ENCODE results near the gene CCDC171. TPM values are rescaled to one million over a fixed set of nuclear protein-coding genes. Genes with fewer than 3 reads are reported as not detected.

The CCDC171 gene
- polyA plus RNA-seq (2013) = 0.85 and 1.1 TPM in 2 replicates

DNA sequence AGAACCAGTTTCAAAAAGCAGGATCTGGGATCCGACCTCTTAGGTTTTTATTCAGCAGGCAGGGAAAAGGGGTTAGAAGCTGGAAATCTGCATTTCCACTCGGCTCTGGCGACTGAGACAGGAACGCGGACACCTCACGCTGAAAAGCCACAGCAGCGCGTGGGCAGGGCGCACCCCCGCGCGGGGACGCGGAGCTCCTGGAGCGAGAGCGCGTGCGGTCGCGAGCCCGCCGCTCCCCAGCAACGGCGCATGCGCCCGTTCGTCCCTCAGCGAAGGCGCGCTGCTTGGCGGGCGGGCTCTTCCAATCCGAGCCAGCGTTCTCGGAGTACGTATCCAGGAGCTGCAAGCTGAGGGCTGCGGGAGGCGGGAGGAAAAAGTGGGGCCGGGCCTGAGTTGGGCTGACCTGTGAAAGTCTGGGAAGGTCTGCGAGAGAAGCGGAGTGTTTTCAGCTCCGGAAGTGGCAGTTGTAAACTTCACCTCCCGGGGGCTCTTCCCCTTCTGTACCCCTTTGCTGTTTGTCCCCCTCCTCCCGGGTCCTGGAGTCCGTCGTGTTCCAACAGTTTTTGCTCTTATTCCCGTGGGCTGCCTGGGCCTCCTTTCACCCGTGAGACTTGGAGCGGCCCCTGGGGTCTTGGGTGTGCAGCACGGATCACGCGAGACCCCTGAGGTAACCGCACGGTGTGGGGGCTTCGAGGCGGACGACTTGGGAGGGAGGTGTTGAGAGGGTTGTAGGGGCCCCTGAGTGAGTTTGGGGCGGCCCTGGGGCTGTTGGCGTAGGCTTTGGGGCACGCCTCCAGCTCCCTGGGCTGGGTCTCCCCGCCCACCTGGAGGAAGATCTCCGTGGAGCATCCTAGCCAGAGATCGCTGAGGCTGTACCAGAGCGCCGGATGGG is at the start of gene CCDC171:
CCDC171 (plus strand) TSS at position 408 of the 892 bp plus-strand sequence. CDS start 11,046 bp downstream, outside the sequence.
- H3K4me3 ChIP-seq (ENCODE audit: low read depth, low read length) = peak within 1 kb of the TSS; percentile 84
- H2AFZ ChIP-seq (ENCODE audit: insufficient read depth, low read length, poor library complexity) = peak within 1 kb of the TSS; percentile 27
- no peaks in the 10 kb centered on the region for H3K27me3 ChIP-seq (ENCODE audit: insufficient read depth, low read length)
- peak within 1 kb of the TSS; percentile 40 for H4K8ac ChIP-seq (ENCODE audit: low read depth, low read length)
- H3K4me2 ChIP-seq (ENCODE audit: low read length) = peak within 1 kb of the TSS; percentile 66
- no peaks in the 10 kb centered on the region for H3K9me3 ChIP-seq (ENCODE audit: insufficient read depth, low read depth, low read length)
- H4K91ac ChIP-seq (ENCODE audit: low read depth, low read length) = peak within 1 kb of the TSS; percentile 37
- no peaks in the 10 kb centered on the region for H3K36me3 ChIP-seq (ENCODE audit: control insufficient read depth in 1 of 2, insufficient read depth in 2 of 2, low read length in 2 of 2)
- H3K14ac ChIP-seq (ENCODE audit: low read length) = peak within 1 kb of the TSS; percentile 51
- WGBS (ENCODE audit: extremely low coverage, insufficient coverage, insufficient read length) = no CpG with 5 or more reads among the region's 65 CpGs
- H3K18ac ChIP-seq (ENCODE audit: low read length) = peak within 1 kb of the TSS; percentile 44
- H2BK120ac ChIP-seq (ENCODE audit: insufficient read depth, low read length, poor library complexity) = peak within 1 kb of the TSS; percentile 24
- H3K23ac ChIP-seq (ENCODE audit: low read length) = no peak within 1 kb of the TSS
- no peak within 1 kb of the TSS for H2AK5ac ChIP-seq (ENCODE audit: low read length)
- peak; percentile 97 for DNase-seq
- H4K12ac ChIP-seq (ENCODE audit: low read depth, low read length) = peak within 1 kb of the TSS; percentile 43
- H3K27ac ChIP-seq (ENCODE audit: low read depth, low read length) = peak within 1 kb of the TSS; percentile 50
- H3K79me1 ChIP-seq (ENCODE audit: low read length) = peaks cover 8% of the 10 kb centered on the region
- peak within 1 kb of the TSS; percentile 82 for H3K9ac ChIP-seq (ENCODE audit: low read length)
- peaks cover 0 to 3% of the 10 kb centered on the region in 2 experiments for H3K4me1 ChIP-seq (ENCODE audit: control insufficient read depth in 1 of 2, insufficient read depth in 2 of 2, low read length in 2 of 2)
- no peaks in the 10 kb centered on the region for H3K79me2 ChIP-seq (ENCODE audit: control insufficient read depth, insufficient read depth, low read length, poor library complexity)
- H2BK5ac ChIP-seq (ENCODE audit: low read depth, low read length, poor library complexity) = no peak within 1 kb of the TSS
- H3K4ac ChIP-seq (ENCODE audit: low read depth, low read length) = no peak within 1 kb of the TSS
- no peak within 1 kb of the TSS for H2BK12ac ChIP-seq (ENCODE audit: low read length)

DNA sequence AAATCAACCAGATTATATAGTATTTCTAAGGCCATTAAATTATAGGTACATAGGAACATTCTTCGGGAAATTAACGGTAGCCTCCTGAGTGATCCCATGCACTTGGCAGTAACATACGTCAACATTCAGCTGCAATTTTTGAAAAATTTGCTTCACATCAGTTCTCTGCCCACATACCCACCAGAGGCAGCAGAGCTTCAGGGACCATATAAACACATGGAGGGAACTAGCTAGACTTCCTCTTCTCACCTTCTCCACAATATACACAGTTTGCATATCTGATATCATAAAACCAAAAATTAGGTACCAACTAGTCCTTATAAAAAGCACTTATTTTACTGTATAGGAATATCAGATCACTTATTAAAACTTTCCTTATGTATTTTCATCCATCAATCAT is 46.9 kb upstream of the CCDC171 start:
- H2BK120ac ChIP-seq (ENCODE audit: insufficient read depth, low read length, poor library complexity) = no peak overlapping the region
- H3K79me1 ChIP-seq (ENCODE audit: low read length) = peaks cover 6% of the 10 kb centered on the region
- peaks cover 5% of the 10 kb centered on the region for H3K79me2 ChIP-seq (ENCODE audit: control insufficient read depth, insufficient read depth, low read length, poor library complexity)
- H3K4me3 ChIP-seq (ENCODE audit: low read depth, low read length) = no peak overlapping the region
- H3K9me3 ChIP-seq (ENCODE audit: insufficient read depth, low read depth, low read length) = no peaks in the 10 kb centered on the region
- no peak overlapping the region for H2BK12ac ChIP-seq (ENCODE audit: low read length)
- H3K18ac ChIP-seq (ENCODE audit: low read length) = no peak overlapping the region
- H3K4ac ChIP-seq (ENCODE audit: low read depth, low read length) = no peak overlapping the region
- no peak overlapping the region for H3K4me2 ChIP-seq (ENCODE audit: low read length)
- H3K27me3 ChIP-seq (ENCODE audit: insufficient read depth, low read length) = no peaks in the 10 kb centered on the region
- no peak overlapping the region for H2AFZ ChIP-seq (ENCODE audit: insufficient read depth, low read length, poor library complexity)
- no peaks in the 10 kb centered on the region for H3K4me1 ChIP-seq (ENCODE audit: control insufficient read depth in 1 of 2, insufficient read depth in 2 of 2, low read length in 2 of 2)
- no peak overlapping the region for H3K27ac ChIP-seq (ENCODE audit: low read depth, low read length)
- H3K23ac ChIP-seq (ENCODE audit: low read length) = no peak overlapping the region
- H2AK5ac ChIP-seq (ENCODE audit: low read length) = no peak overlapping the region
- no CpG with 5 or more reads among the region's 3 CpGs for WGBS (ENCODE audit: extremely low coverage, insufficient coverage, insufficient read length)
- peaks cover 7% of the 10 kb centered on the region in 2 experiments for H3K36me3 ChIP-seq (ENCODE audit: control insufficient read depth in 1 of 2, insufficient read depth in 2 of 2, low read length in 2 of 2)
- H4K91ac ChIP-seq (ENCODE audit: low read depth, low read length) = no peak overlapping the region
- H4K12ac ChIP-seq (ENCODE audit: low read depth, low read length) = no peak overlapping the region
- H4K8ac ChIP-seq (ENCODE audit: low read depth, low read length) = no peak overlapping the region
- no peak overlapping the region for H3K9ac ChIP-seq (ENCODE audit: low read length)
- H2BK5ac ChIP-seq (ENCODE audit: low read depth, low read length, poor library complexity) = no peak overlapping the region
- H3K14ac ChIP-seq (ENCODE audit: low read length) = no peak overlapping the region
- no peak for DNase-seq

DNA sequence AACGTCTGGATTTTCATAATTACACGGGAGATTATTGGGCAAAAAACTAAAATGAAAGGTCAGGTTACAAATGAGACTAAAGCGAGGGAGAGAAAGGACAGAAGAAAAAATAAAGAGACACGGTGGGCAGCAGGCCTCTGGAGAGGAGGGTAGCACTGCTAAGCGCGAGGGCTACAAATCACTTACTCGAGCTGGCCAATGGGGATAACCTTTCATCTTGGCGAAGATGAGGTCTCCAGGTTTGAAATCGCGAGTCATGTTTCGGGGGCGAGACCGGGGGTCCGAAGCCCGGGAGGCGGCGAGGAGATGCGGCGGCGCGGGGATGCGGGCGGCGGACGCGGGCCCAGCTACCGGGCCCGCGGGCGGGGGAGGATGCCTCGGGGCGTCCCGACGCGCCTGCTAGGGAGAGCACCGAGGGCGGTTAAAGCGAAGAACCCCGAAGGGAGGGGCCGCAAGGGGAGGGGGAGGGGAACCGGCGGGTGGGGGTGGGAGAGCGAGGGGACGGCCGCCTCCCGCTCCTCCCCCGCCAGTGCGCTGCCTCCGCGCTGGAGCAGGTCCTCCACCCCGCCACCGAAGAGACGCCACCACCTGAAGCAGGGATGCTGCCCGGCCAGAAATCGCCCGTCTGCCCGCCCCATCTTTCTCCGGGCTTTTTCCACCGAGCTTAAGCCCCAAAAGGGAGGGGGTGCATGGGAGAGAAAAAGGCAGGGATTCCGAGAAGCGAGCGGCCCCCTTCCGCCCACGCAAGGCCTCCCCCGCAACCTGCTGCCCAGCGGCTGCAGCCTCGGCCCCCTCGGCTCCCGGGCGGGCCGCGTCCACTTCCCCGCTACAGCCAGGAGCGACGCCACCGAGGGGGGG is 42.7 kb upstream of the CCDC171 start:
- no peaks in the 10 kb centered on the region for H3K27me3 ChIP-seq (ENCODE audit: insufficient read depth, low read length)
- peak overlapping the region; percentile 97 for H3K4me3 ChIP-seq (ENCODE audit: low read depth, low read length)
- no peaks in the 10 kb centered on the region for H3K4me1 ChIP-seq (ENCODE audit: control insufficient read depth in 1 of 2, insufficient read depth in 2 of 2, low read length in 2 of 2)
- peak overlapping the region; percentile 91 for H2BK5ac ChIP-seq (ENCODE audit: low read depth, low read length, poor library complexity)
- no CpG with 5 or more reads among the region's 76 CpGs for WGBS (ENCODE audit: extremely low coverage, insufficient coverage, insufficient read length)
- peak overlapping the region; percentile 69 for H3K4me2 ChIP-seq (ENCODE audit: low read length)
- H3K4ac ChIP-seq (ENCODE audit: low read depth, low read length) = peak overlapping the region; percentile 39
- H3K79me2 ChIP-seq (ENCODE audit: control insufficient read depth, insufficient read depth, low read length, poor library complexity) = peaks cover 8% of the 10 kb centered on the region
- DNase-seq = peak; percentile 1 to 31
- no peak overlapping the region for H2AK5ac ChIP-seq (ENCODE audit: low read length)
- H3K23ac ChIP-seq (ENCODE audit: low read length) = no peak overlapping the region
- peak overlapping the region; percentile 81 for H2BK120ac ChIP-seq (ENCODE audit: insufficient read depth, low read length, poor library complexity)
- H2AFZ ChIP-seq (ENCODE audit: insufficient read depth, low read length, poor library complexity) = peak overlapping the region; percentile 75
- peak overlapping the region; percentile 71 for H3K14ac ChIP-seq (ENCODE audit: low read length)
- H4K12ac ChIP-seq (ENCODE audit: low read depth, low read length) = peak overlapping the region; percentile 67
- peaks cover 10% of the 10 kb centered on the region for H3K79me1 ChIP-seq (ENCODE audit: low read length)
- peak overlapping the region; percentile 50 for H3K9ac ChIP-seq (ENCODE audit: low read length)
- peak overlapping the region; percentile 88 for H4K91ac ChIP-seq (ENCODE audit: low read depth, low read length)
- no peak overlapping the region for H2BK12ac ChIP-seq (ENCODE audit: low read length)
- peak overlapping the region; percentile 48 for H3K27ac ChIP-seq (ENCODE audit: low read depth, low read length)
- H3K18ac ChIP-seq (ENCODE audit: low read length) = peak overlapping the region; percentile 57
- H4K8ac ChIP-seq (ENCODE audit: low read depth, low read length) = peak overlapping the region; percentile 76
- peaks cover 4% of the 10 kb centered on the region in 2 experiments for H3K36me3 ChIP-seq (ENCODE audit: control insufficient read depth in 1 of 2, insufficient read depth in 2 of 2, low read length in 2 of 2)
- H3K9me3 ChIP-seq (ENCODE audit: insufficient read depth, low read depth, low read length) = no peaks in the 10 kb centered on the region
